Ishikawa (cell line): ENCODE measurements around the gene FARS2.

ENCODE experiments used
- CEBPB ChIP-seq: IDR thresholded peaks from 2 replicates; pipeline ENCODE4 v1.6.1; 2012
- CREB1 ChIP-seq: IDR thresholded peaks from 2 replicates; pipeline ENCODE4 v1.6.1; 2012; ENCODE audit warnings: low read depth
- EGR1 ChIP-seq: IDR thresholded peaks from 2 replicates; pipeline ENCODE4 v1.6.1; 2012
- EP300 ChIP-seq: IDR thresholded peaks from 2 replicates; pipeline ENCODE4 v1.6.1; 2012; ENCODE audit warnings: borderline replicate concordance
- FOXM1 ChIP-seq: IDR thresholded peaks from 2 replicates; pipeline ENCODE4 v1.6.1; 2012; ENCODE audit warnings: low read depth, borderline replicate concordance
- MAX ChIP-seq: IDR thresholded peaks from 2 replicates; pipeline ENCODE4 v1.6.1; 2012
- NFIC ChIP-seq: IDR thresholded peaks from 2 replicates; pipeline ENCODE4 v1.6.1; 2012
- RAD21 ChIP-seq: IDR thresholded peaks from 2 replicates; pipeline ENCODE4 v1.6.1; 2012; ENCODE audit warnings: low read depth
- REST ChIP-seq: IDR thresholded peaks from 2 replicates; pipeline ENCODE4 v1.6.1; 2012; ENCODE audit warnings: low read depth, mild to moderate bottlenecking
- TAF1 ChIP-seq: IDR thresholded peaks from 2 replicates; pipeline ENCODE4 v1.6.1; 2012; ENCODE audit warnings: low read depth, mild to moderate bottlenecking
- TEAD4 ChIP-seq: IDR thresholded peaks from 2 replicates; pipeline ENCODE4 v1.6.1; 2012
- USF1 ChIP-seq: IDR thresholded peaks from 2 replicates; pipeline ENCODE4 v1.6.1; 2012
- YY1 ChIP-seq: IDR thresholded peaks from 2 replicates; pipeline ENCODE4 v1.6.1; 2012; ENCODE audit warnings: low read depth
- ZBTB7A ChIP-seq: IDR thresholded peaks from 2 replicates; pipeline ENCODE4 v1.6.1; 2012; ENCODE audit warnings: low read depth

GRCh38 chr6:5308066-5308465 lies 46.8 kb downstream of the FARS2 start:
- TF ChIP-seq FOXM1 (no peak), MAX (no peak), ZBTB7A (no peak), YY1 (no peak), RAD21 (no peak), CREB1 (no peak), EP300 (no peak), TAF1 (no peak), TEAD4 (no peak), REST (no peak), CEBPB (no peak), NFIC (no peak), USF1 (no peak), EGR1 (no peak)
